ENCODE results near the gene ELK3.

ELK3 gene

GRCh38 chr12:96260644-96261043, 66.5 kb downstream of the ELK3 start:
- no peak for ATAC-seq

DNA sequence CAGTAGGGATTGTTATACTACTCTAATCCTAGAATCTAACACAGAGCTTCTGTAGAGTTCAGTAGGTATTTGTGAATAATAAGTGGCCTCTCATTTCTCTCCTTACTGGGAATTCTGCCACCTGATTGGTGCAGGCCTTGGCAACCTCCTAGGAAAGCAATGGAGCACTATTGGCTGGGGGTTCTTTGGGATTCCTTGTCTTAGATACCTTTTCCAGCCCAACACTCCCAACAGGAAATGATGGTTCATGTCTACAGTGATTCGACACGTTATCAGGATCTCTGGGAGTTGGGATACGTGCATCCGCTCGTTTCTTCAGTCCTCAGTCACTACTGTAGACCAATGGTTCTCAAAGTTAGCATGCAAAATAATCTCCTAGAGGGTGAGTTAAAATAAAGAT, 67.4 kb downstream of the ELK3 start:
- no peak for ATAC-seq

DNA sequence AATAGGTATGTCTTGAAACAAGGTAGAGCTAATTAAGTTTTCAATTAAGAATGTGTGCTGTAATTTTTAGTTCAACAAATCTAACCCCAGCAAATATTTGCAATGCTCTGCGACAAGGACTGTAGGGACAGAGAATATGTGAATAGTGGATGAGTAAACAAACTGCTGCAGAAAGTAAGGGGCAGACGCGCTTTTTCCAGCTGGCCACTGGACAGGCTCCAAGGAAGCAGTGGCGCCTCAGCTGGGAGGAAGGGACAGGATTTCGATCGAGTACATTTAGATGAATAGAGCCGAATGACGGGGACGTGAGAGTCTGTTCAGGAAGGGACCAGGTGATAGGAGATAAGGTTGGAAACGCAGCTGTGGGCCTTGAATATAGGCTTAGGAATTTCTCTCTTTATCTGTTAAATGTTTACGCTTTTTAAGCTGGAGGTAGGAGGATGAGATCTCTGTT, 69.3 kb downstream of the ELK3 start:
- no peak for ATAC-seq

- no peak for ATAC-seq
These were observed 71.2 kb downstream of the ELK3 start for GRCh38 chr12:96265400-96265799.

GRCh38 chr12:96265836-96266235, 71.7 kb downstream of the ELK3 start:
- no peak for ATAC-seq

DNA sequence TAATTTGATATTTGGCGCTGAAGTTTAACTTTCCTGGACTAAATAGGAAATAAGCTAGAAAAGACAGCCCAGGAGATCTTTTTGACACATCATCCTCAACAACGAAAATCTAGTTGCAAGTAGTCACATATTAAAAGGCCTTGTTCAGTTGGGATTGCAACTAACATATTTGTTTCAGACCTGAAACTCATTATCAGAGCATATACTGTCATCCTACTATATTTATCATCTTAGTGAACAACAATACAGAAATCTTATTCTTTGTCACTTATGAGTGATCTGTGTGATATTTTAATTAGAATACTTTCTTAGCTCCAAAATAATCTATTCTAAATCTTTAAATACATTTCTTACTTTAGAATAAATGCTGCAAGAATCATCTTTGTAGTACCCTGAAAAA, 72.1 kb downstream of the ELK3 start:
- peak; percentile 55 to 81 for ATAC-seq

DNA sequence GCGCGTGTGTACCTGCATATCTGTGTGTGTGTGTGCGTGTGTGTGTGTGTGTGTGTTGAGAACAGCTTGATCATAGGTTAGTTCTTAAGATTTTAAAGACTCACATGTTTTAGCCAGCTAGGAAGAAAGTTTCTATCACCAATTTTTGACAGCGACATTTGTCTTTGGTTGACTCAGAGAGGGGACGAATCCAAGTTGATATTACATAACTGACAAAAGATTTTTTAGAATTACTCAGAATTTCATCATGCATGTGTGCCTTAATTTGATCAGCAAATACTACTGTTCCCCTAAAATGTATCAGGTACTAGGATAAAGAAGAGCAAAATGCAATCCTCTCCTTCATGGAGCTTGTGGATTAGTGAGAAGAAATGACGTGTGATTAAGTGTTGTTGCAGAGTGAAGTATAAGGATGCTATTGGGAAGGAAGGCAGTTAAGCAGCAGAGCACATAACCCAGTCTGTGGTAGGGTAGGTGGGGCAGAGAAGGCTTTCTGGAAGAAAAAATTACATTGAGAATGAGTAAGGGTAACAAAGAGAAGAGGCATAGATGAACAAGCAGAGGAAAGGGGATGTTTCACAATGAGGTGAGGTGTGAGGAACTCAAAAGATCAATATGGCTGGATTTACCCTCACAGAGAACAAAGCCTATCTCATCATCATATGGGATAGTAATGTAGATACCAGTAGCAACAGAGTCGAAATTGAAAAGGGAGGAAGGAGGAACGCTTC, 77.5 kb downstream of the ELK3 start:
- ATAC-seq: peak in 1 of 2 donors; percentile 10

DNA sequence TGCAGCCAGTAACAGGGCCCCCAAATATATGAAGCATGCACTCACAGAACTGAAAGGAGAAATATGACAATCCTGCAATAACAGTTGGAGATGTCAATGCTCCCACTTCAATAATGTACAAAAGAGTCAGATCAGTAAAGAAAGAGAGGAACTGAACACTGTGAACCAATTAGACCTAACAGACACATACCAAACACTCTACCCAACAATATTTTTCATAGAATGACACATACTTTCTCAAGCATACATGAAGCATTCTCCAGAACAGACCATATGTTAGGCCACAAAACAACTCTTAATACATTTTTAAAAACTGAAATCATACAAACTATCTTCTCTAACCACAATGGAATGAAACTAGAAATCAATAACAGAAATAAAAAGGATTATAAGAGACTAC, 80.2 kb downstream of the ELK3 start:
- ATAC-seq: peak; percentile 46 to 62

DNA sequence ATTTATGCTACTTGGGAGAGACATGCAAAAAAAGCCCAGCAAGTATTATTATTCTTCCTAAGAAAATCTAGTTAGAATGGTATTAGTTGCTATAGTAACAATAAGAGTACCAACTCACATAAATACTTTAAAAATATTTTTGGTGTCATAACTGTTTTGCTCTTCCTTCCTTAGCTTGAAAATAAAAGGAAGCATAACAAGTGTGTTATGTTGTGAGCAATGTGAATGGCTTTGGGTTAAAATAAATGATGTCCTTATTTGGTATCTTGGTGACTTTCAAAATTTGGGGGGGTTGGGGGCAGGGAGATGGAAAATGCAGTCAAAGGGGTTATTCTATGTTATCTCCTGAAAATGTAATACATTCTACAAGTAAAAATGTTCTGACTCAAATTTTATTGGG, 91.0 kb downstream of the ELK3 start:
- no peak for ATAC-seq

DNA sequence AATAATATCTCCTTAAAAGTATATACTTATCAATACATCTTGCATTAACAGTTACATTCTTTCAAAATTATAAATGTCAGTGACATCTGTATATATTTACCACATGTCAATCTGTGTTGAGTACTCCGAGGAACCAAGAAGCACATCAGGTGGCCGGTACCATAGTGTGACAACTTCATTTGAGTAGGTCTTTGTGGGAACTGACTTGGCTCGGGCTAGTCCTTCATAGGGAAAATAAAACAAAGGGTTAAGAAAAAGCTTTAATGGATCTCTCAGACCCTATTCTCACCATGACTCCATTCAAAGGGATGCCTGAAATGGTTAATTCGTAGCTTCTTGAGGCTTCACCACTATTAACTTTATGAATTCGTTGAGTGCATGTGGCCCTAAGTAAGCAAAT, 94.9 kb downstream of the ELK3 start:
- no peak for ATAC-seq

GRCh38 chr12:96293093-96293492, 98.9 kb downstream of the ELK3 start:
- no peak for ATAC-seq

GRCh38 chr12:96294831-96295230, 100.7 kb downstream of the ELK3 start:
- ATAC-seq: peak; percentile 25 to 49

DNA sequence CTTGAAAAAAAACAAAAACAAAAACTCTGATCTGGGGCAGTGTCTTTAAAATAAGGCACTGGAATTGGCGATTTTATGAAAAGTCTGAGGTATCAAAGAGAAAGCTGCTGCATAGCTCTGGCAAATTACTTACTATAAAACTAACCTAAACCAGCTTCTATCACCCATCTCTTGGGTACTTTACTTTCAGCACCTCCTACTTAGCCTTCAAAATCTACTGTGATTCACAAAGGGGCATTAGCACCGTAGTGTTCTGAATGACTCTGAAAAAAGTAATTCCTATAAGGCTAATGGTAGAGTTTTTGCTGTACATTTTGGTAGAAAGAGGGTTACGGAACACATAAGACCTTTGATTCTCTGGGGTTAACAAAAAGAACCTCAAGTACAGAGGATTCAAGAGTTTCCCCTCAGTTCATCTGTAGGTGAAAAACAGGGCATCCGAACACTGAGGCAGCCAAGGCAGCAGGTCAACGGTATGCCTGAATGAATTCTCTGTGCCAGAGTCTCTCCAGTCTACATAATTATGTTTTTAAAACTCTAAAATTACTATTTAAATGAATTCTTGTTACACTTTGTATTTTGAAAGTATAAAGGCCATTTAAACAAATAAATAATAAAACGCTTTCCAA, 101.5 kb downstream of the ELK3 start:
- ATAC-seq: peak; percentile 35 to 51

DNA sequence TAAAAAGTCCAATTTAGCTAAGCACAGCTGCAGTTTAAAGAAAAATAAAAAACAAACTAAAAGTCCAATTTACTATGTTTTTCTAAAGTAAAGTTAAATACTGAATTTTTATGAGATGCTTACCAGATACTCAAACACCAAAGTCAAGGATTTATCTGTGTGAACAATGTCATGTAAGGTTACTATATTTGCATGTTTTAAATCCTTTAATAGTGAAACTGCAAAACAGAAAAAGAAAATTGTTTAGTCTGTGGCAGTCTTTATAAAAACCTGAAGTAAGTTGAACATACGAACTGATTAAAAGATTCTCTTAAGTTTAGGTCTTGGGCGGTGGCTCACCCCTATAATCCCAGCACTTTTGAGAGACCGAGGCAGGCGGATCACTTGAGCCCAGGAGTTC, 103.3 kb downstream of the ELK3 start:
- no peak for ATAC-seq

- ATAC-seq: no peak
These were observed 105.9 kb downstream of the ELK3 start for GRCh38 chr12:96300064-96300463.

DNA sequence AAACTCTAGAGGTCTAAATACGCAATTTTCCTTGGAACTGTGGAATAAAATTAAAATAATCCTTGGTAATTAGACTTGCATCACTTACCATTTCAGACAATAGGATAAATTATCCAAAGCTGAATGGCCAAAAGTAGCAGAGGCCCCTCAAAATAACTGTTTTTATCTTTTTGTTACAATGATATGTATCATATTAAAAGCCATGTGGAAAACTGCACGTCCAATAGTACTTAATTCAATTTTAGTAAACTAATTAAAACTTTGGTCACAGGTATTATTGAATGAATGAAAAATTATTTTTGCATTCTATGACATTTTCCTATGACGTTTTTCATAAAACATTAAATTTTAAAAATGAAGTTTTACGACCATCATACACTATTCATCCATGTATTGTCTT, 107.6 kb downstream of the ELK3 start:
- ATAC-seq: no peak

- ATAC-seq: no peak
These were observed 108.6 kb downstream of the ELK3 start for GRCh38 chr12:96302687-96303310.

GRCh38 chr12:96303653-96304052, 109.5 kb downstream of the ELK3 start:
- no peak for ATAC-seq

DNA sequence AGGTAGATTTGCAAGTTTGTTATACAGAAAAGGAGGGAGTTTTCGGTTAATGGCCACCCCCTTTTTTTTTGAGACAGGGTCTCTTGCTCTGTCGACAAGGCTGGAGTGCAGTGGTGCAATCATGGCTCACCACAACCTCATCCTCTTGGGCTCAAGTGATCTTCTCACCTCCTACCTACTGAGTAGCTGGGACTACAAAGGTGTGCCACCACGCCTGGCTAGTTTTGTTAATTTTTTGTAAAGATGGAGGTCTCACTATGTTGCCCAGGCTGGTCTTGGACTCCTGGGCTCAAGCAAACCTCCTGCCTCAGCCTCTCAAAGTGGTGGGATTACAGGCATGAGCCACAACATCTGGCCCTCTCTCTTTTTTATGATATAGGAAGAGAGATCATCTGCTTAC, 111.5 kb downstream of the ELK3 start:
- ATAC-seq: no peak

GRCh38 chr12:96308881-96309280, 114.7 kb downstream of the ELK3 start:
- ATAC-seq: no peak

DNA sequence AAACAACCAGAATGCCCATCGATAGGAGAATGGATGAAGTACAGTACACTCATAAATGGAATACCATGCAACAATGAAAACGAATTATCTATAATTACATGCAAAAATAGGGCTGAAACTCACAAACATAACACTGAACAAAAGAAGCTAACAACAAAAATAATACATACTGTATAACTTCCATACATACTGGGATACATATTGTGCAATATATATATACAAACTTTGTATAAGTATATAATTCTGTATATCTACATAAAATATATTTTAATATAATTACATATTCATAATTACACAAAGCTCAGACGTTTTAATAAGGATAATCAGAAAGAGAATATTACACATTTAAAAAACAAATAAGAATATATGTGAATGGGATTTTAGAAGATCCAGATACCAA, 115.9 kb downstream of the ELK3 start:
- no peak for ATAC-seq

GRCh38 chr12:96311191-96311590, 117.0 kb downstream of the ELK3 start:
- no peak for ATAC-seq

DNA sequence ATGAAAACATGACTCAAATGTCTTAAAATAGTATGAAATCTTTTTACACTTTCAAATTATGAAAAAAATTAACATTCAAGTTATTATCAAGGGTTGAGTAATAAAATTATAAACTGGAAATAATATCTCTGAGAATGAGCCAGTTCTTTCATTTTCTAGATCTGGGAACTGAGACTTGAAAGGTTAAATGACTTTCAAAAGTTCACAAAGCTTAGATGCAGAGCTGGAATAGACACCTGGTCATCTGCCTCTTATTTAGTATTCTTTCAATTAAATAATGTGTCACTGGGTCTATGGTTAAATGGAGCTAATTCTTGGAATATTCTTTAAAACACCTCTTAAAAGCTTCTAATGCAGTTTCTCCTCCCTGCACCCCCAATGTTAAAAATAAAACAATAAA, 119.4 kb downstream of the ELK3 start:
- ATAC-seq: peak; percentile 48 to 68

GRCh38 chr12:96314723-96315122, 120.5 kb downstream of the ELK3 start:
- no peak for ATAC-seq
